ENCODE results near the gene NUP88. TPM values are rescaled to one million over a fixed set of nuclear protein-coding genes. Genes with fewer than 3 reads are reported as not detected.

The NUP88 gene
- total and polyA plus RNA-seq, 4 donors, result 39.6 to 124 (median 57.4) TPM

DNA sequence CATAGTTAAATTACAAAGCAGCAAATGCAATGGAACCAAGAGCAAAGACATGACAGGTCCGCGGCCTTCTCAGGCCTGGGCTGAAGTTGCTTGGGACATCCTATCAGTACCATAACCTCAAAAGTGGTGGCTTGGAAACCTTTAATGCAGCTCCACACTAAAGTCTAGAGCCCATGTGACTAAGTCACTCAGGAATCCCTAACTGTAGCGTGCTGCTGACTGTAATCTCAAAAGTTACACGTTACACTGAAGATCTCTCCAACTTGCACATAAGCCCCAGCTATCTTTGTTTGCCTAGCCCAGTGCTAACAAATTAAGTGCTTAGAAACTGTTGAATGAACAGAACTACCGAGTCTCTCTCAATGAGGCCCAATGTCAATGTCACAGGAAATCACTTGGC is 27.8 kb downstream of the NUP88 start:
- peaks cover 0 to 2% (median 0%) of the 10 kb centered on the region in 4 donors for H3K4me1 ChIP-seq (ENCODE audit: control insufficient read depth in 4 of 4, insufficient read depth in 4 of 4, low read length in 3 of 4)
- no peak for TF ChIP-seq RXRA (IDR thresholded peaks at IDR 0.05)
- TF ChIP-seq GABPA (IDR thresholded peaks at IDR 0.05 in 1 of 2, conservative IDR thresholded peaks at IDR 0.05 in 1 of 2), result no peak
- no peak for TF ChIP-seq FOXA1 (IDR thresholded peaks at IDR 0.05)
- TF ChIP-seq EGR1 (IDR thresholded peaks at IDR 0.05; ENCODE audit: low read depth in 2 of 2), result no peak
- TF ChIP-seq, protein P1, sequence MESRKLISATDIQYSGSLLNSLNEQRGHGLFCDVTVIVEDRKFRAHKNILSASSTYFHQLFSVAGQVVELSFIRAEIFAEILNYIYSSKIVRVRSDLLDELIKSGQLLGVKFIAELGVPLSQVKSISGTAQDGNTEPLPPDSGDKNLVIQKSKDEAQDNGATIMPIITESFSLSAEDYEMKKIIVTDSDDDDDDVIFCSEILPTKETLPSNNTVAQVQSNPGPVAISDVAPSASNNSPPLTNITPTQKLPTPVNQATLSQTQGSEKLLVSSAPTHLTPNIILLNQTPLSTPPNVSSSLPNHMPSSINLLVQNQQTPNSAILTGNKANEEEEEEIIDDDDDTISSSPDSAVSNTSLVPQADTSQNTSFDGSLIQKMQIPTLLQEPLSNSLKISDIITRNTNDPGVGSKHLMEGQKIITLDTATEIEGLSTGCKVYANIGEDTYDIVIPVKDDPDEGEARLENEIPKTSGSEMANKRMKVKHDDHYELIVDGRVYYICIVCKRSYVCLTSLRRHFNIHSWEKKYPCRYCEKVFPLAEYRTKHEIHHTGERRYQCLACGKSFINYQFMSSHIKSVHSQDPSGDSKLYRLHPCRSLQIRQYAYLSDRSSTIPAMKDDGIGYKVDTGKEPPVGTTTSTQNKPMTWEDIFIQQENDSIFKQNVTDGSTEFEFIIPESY (IDR thresholded peaks at IDR 0.05), result no peak
- TF ChIP-seq, protein P2, sequence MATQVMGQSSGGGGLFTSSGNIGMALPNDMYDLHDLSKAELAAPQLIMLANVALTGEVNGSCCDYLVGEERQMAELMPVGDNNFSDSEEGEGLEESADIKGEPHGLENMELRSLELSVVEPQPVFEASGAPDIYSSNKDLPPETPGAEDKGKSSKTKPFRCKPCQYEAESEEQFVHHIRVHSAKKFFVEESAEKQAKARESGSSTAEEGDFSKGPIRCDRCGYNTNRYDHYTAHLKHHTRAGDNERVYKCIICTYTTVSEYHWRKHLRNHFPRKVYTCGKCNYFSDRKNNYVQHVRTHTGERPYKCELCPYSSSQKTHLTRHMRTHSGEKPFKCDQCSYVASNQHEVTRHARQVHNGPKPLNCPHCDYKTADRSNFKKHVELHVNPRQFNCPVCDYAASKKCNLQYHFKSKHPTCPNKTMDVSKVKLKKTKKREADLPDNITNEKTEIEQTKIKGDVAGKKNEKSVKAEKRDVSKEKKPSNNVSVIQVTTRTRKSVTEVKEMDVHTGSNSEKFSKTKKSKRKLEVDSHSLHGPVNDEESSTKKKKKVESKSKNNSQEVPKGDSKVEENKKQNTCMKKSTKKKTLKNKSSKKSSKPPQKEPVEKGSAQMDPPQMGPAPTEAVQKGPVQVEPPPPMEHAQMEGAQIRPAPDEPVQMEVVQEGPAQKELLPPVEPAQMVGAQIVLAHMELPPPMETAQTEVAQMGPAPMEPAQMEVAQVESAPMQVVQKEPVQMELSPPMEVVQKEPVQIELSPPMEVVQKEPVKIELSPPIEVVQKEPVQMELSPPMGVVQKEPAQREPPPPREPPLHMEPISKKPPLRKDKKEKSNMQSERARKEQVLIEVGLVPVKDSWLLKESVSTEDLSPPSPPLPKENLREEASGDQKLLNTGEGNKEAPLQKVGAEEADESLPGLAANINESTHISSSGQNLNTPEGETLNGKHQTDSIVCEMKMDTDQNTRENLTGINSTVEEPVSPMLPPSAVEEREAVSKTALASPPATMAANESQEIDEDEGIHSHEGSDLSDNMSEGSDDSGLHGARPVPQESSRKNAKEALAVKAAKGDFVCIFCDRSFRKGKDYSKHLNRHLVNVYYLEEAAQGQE (IDR thresholded peaks at IDR 0.05), result no peak
- TF ChIP-seq, protein P3, sequence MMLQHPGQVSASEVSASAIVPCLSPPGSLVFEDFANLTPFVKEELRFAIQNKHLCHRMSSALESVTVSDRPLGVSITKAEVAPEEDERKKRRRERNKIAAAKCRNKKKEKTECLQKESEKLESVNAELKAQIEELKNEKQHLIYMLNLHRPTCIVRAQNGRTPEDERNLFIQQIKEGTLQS (IDR thresholded peaks at IDR 0.05), result no peak
- TF ChIP-seq HNF4A (conservative IDR thresholded peaks at IDR 0.05), result no peak
- no peak for TF ChIP-seq YY1 (IDR thresholded peaks at IDR 0.05)
- no peak for TF ChIP-seq NR2F2 (IDR thresholded peaks at IDR 0.05)
- no peak for DNase-seq (ENCODE audit: low spot score)
- 83% methylated on average over 5 of the region's 5 CpGs for WGBS
- H3K9ac ChIP-seq (ENCODE audit: low read depth in 1 of 2, low read length in 2 of 2), result no peak overlapping the region
- H3K27ac ChIP-seq (ENCODE audit: low read depth in 1 of 2, low read length in 2 of 2), result no peak overlapping the region
- no peaks in the 10 kb centered on the region for H3K9me3 ChIP-seq (ENCODE audit: control insufficient read depth in 4 of 4, low read length in 3 of 4)
- H3K36me3 ChIP-seq (ENCODE audit: control insufficient read depth in 4 of 4, insufficient read depth in 3 of 4, low read depth in 1 of 4, low read length in 3 of 4), result peaks cover 20 to 71% (median 57%) of the 10 kb centered on the region in 4 donors
- no peak overlapping the region for H3K4me3 ChIP-seq (ENCODE audit: low read depth in 1 of 3, low read length in 3 of 3)
- H3K27me3 ChIP-seq (ENCODE audit: control insufficient read depth in 4 of 4, insufficient read depth in 4 of 4, low read length in 3 of 4), result no peaks in the 10 kb centered on the region

DNA sequence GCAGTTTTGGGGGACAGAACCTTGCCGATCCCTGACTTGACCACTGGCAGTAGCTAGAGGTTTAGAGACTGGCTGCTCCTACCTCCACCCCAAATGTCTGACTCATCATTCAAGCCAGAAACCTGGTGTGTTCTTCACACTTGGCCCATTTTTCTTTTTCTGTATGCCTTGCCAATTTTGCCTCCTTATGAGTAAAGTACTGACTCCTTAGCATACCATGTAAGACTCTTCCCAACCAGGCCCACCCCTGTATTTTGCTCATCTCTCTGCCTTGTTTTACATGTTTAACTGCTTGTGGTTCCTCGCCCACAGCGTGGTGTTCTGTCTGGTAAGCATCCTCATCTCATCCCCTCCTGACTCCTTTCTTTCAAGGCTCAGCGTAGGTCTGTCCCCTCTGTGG is 37.9 kb downstream of the NUP88 start:
- DNase-seq (ENCODE audit: low spot score), result no peak
- no peak overlapping the region for H3K27ac ChIP-seq (ENCODE audit: low read depth in 1 of 2, low read length in 2 of 2)
- TF ChIP-seq, protein P4, sequence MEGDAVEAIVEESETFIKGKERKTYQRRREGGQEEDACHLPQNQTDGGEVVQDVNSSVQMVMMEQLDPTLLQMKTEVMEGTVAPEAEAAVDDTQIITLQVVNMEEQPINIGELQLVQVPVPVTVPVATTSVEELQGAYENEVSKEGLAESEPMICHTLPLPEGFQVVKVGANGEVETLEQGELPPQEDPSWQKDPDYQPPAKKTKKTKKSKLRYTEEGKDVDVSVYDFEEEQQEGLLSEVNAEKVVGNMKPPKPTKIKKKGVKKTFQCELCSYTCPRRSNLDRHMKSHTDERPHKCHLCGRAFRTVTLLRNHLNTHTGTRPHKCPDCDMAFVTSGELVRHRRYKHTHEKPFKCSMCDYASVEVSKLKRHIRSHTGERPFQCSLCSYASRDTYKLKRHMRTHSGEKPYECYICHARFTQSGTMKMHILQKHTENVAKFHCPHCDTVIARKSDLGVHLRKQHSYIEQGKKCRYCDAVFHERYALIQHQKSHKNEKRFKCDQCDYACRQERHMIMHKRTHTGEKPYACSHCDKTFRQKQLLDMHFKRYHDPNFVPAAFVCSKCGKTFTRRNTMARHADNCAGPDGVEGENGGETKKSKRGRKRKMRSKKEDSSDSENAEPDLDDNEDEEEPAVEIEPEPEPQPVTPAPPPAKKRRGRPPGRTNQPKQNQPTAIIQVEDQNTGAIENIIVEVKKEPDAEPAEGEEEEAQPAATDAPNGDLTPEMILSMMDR (IDR thresholded peaks at IDR 0.05; ENCODE audit: low read depth, low read length, missing input control), result no peak
- no peak for TF ChIP-seq RAD21 (IDR thresholded peaks at IDR 0.05)
- TF ChIP-seq FOXA2 (IDR thresholded peaks at IDR 0.05), result no peak
- TF ChIP-seq NR2F2 (IDR thresholded peaks at IDR 0.05), result no peak
- no peak for TF ChIP-seq HNF4A (conservative IDR thresholded peaks at IDR 0.05)
- TF ChIP-seq, protein P1 (IDR thresholded peaks at IDR 0.05), result no peak
- no peak for TF ChIP-seq YY1 (IDR thresholded peaks at IDR 0.05)
- peaks cover 4 to 86% (median 73%) of the 10 kb centered on the region in 4 donors for H3K36me3 ChIP-seq (ENCODE audit: control insufficient read depth in 4 of 4, insufficient read depth in 3 of 4, low read depth in 1 of 4, low read length in 3 of 4)
- H3K9ac ChIP-seq (ENCODE audit: low read depth in 1 of 2, low read length in 2 of 2), result no peak overlapping the region
- no peaks in the 10 kb centered on the region for H3K27me3 ChIP-seq (ENCODE audit: control insufficient read depth in 4 of 4, insufficient read depth in 4 of 4, low read length in 3 of 4)
- H3K4me1 ChIP-seq (ENCODE audit: control insufficient read depth in 4 of 4, insufficient read depth in 4 of 4, low read length in 3 of 4), result no peaks in the 10 kb centered on the region
- 99% methylated on average over 4 of the region's 4 CpGs for WGBS
- H3K9me3 ChIP-seq (ENCODE audit: control insufficient read depth in 4 of 4, low read length in 3 of 4), result no peaks in the 10 kb centered on the region
- no peak overlapping the region for H3K4me3 ChIP-seq (ENCODE audit: low read depth in 1 of 3, low read length in 3 of 3)

Data from liver (tissue), 9 donors.